WTC11 (cell line): ENCODE results near the gene MED27.

Source experiments
- FOXP1 ChIP-seq: sonication (generic); formaldehyde crosslinking; IDR thresholded peaks from 2 replicates; pipeline ENCODE4 v1.8.0; 2022; ENCODE audit warnings: missing genetic modification reagents, mild to moderate bottlenecking, moderate library complexity, borderline replicate concordance
- ZNF121 ChIP-seq: sonication (generic); formaldehyde crosslinking; IDR thresholded peaks from 2 replicates; pipeline ENCODE4 v1.8.0; 2023; ENCODE audit warnings: missing genetic modification reagents
- TF ChIP-seq, protein P1 (sequence below): fragments of 200-600 bp; IDR thresholded peaks from 2 replicates; pipeline ENCODE4 v1.8.0; 2022; ENCODE audit warnings: antibody characterized with exemption

DNA sequence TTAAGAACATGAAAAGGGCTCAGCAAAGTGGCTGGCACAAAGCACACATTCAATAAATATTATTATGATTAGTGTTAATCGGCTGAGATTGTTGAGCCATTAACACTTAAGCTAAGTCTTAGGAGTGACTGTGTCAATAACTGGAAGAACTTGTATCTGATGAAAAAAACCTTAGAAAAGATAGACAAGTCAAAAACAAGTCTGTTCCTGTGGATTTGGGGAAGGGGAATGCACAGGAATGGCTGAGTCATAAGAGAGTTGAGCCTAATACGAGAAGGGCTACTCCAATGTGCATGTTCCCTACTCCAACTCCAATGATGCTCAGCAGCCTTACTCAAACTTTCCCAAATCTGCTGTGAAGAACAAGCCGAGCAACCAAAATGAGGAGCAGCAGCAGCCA lies 53.9 kb downstream of the MED27 start:
- TF ChIP-seq, protein P1, sequence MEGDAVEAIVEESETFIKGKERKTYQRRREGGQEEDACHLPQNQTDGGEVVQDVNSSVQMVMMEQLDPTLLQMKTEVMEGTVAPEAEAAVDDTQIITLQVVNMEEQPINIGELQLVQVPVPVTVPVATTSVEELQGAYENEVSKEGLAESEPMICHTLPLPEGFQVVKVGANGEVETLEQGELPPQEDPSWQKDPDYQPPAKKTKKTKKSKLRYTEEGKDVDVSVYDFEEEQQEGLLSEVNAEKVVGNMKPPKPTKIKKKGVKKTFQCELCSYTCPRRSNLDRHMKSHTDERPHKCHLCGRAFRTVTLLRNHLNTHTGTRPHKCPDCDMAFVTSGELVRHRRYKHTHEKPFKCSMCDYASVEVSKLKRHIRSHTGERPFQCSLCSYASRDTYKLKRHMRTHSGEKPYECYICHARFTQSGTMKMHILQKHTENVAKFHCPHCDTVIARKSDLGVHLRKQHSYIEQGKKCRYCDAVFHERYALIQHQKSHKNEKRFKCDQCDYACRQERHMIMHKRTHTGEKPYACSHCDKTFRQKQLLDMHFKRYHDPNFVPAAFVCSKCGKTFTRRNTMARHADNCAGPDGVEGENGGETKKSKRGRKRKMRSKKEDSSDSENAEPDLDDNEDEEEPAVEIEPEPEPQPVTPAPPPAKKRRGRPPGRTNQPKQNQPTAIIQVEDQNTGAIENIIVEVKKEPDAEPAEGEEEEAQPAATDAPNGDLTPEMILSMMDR = no peak
- TF ChIP-seq ZNF121 (CRISPR knock-in tag) (no peak), FOXP1 (no peak)
